Measurements from ENCODE around the gene LIMA1.

- TF ChIP-seq EP300 (IDR thresholded peaks at IDR 0.05) (no peak), CTCF (IDR thresholded peaks at IDR 0.05) (no peak)
Observed at GRCh38 chr12:50127546-50127945, 155.8 kb downstream of the LIMA1 start.
